Effector memory CD4-positive, alpha-beta T cell (primary cell): ENCODE data around the gene AGPAT4.

Experiments used
- DNase-seq, 3 donors: peaks; one replicate each; pipeline ENCODE4 v3.0.0-alpha.2; 2020
- H3K27ac ChIP-seq: 2 replicates; pipeline ENCODE4 v1.7.0; 2013; ENCODE audit warnings: mild to moderate bottlenecking, low read length, moderate library complexity; ENCODE audit not compliant: insufficient read depth, poor library complexity, severe bottlenecking
- H3K27me3 ChIP-seq: replicated peaks from 2 replicates; pipeline ENCODE4 v1.7.0; 2013; ENCODE audit warnings: mild to moderate bottlenecking, low read length; ENCODE audit not compliant: insufficient read depth, control insufficient read depth, poor library complexity, severe bottlenecking
- H3K36me3 ChIP-seq: 2 replicates; pipeline ENCODE4 v1.7.0; 2013; ENCODE audit warnings: mild to moderate bottlenecking, low read length, moderate library complexity; ENCODE audit not compliant: control insufficient read depth, insufficient read depth
- H3K4me1 ChIP-seq: 2 replicates; pipeline ENCODE4 v1.7.0; 2013; ENCODE audit warnings: low read length, mild to moderate bottlenecking; ENCODE audit not compliant: control insufficient read depth, insufficient read depth, poor library complexity, severe bottlenecking
- H3K4me3 ChIP-seq: 2 replicates; pipeline ENCODE4 v1.7.0; 2013; ENCODE audit warnings: low read length, low read depth, mild to moderate bottlenecking; ENCODE audit not compliant: insufficient read depth, poor library complexity, severe bottlenecking
- H3K9me3 ChIP-seq: 2 replicates; pipeline ENCODE4 v1.7.0; 2013; ENCODE audit warnings: mild to moderate bottlenecking, low read length, moderate library complexity; ENCODE audit not compliant: control insufficient read depth

The AGPAT4 gene

GRCh38 chr6:161211380-161212035 is 62.4 kb downstream of the AGPAT4 start:
- Histone ChIP-seq H3K4me3 (no peak overlapping the region), H3K9me3 (no peaks in the 10 kb centered on the region), H3K27ac (no peak overlapping the region), H3K4me1 (no peaks in the 10 kb centered on the region), H3K36me3 (no peaks in the 10 kb centered on the region), H3K27me3 (no peaks in the 10 kb centered on the region)
- DNase-seq, result no peak

- no peaks in the 10 kb centered on the region for H3K9me3 ChIP-seq
- no peaks in the 10 kb centered on the region for H3K36me3 ChIP-seq
- H3K4me1 ChIP-seq, result no peaks in the 10 kb centered on the region
- H3K27me3 ChIP-seq, result no peaks in the 10 kb centered on the region
- no peak for DNase-seq
- H3K4me3 ChIP-seq, result no peak overlapping the region
- H3K27ac ChIP-seq, result no peak overlapping the region
Measured at GRCh38 chr6:161210857-161211256, 63.0 kb downstream of the AGPAT4 start.

GRCh38 chr6:161207200-161207599 is 66.7 kb downstream of the AGPAT4 start:
- H3K4me1 ChIP-seq, result no peaks in the 10 kb centered on the region
- no peaks in the 10 kb centered on the region for H3K27me3 ChIP-seq
- DNase-seq, result no peak
- H3K36me3 ChIP-seq, result no peaks in the 10 kb centered on the region
- no peak overlapping the region for H3K4me3 ChIP-seq
- no peaks in the 10 kb centered on the region for H3K9me3 ChIP-seq
- H3K27ac ChIP-seq, result no peak overlapping the region

- H3K27me3 ChIP-seq, result no peaks in the 10 kb centered on the region
- no peaks in the 10 kb centered on the region for H3K9me3 ChIP-seq
- H3K27ac ChIP-seq, result no peak overlapping the region
- H3K4me1 ChIP-seq, result no peaks in the 10 kb centered on the region
- DNase-seq, result no peak
- no peaks in the 10 kb centered on the region for H3K36me3 ChIP-seq
- no peak overlapping the region for H3K4me3 ChIP-seq
Measured at GRCh38 chr6:161204866-161205557, 68.8 kb downstream of the AGPAT4 start.

GRCh38 chr6:161200610-161201370 is 73.1 kb downstream of the AGPAT4 start:
- no peaks in the 10 kb centered on the region for H3K9me3 ChIP-seq
- H3K4me1 ChIP-seq, result no peaks in the 10 kb centered on the region
- H3K4me3 ChIP-seq, result no peak overlapping the region
- H3K27me3 ChIP-seq, result no peaks in the 10 kb centered on the region
- no peak overlapping the region for H3K27ac ChIP-seq
- no peaks in the 10 kb centered on the region for H3K36me3 ChIP-seq
- no peak for DNase-seq

- Histone ChIP-seq H3K27ac (no peak overlapping the region), H3K36me3 (no peaks in the 10 kb centered on the region), H3K9me3 (no peaks in the 10 kb centered on the region), H3K4me1 (no peaks in the 10 kb centered on the region), H3K4me3 (no peak overlapping the region), H3K27me3 (no peaks in the 10 kb centered on the region)
- no peak for DNase-seq
Measured at GRCh38 chr6:161199850-161200249, 74.0 kb downstream of the AGPAT4 start.

GRCh38 chr6:161198783-161199460 is 74.9 kb downstream of the AGPAT4 start:
- DNase-seq, result no peak
- Histone ChIP-seq H3K27me3 (no peaks in the 10 kb centered on the region), H3K36me3 (no peaks in the 10 kb centered on the region), H3K4me3 (no peak overlapping the region), H3K27ac (no peak overlapping the region), H3K4me1 (no peaks in the 10 kb centered on the region), H3K9me3 (no peaks in the 10 kb centered on the region)

- no peaks in the 10 kb centered on the region for H3K9me3 ChIP-seq
- no peak overlapping the region for H3K4me3 ChIP-seq
- no peak for DNase-seq
- H3K27me3 ChIP-seq, result no peaks in the 10 kb centered on the region
- no peaks in the 10 kb centered on the region for H3K4me1 ChIP-seq
- no peak overlapping the region for H3K27ac ChIP-seq
- no peaks in the 10 kb centered on the region for H3K36me3 ChIP-seq
Measured at GRCh38 chr6:161198176-161198575, 75.7 kb downstream of the AGPAT4 start.

GRCh38 chr6:161195386-161195785 is 78.5 kb downstream of the AGPAT4 start:
- Histone ChIP-seq H3K4me3 (no peak overlapping the region), H3K9me3 (no peaks in the 10 kb centered on the region), H3K36me3 (no peaks in the 10 kb centered on the region), H3K27me3 (no peaks in the 10 kb centered on the region), H3K4me1 (no peaks in the 10 kb centered on the region), H3K27ac (no peak overlapping the region)
- DNase-seq, result no peak
